Stimulated activated CD8-positive, alpha-beta memory T cell treated with anti-CD3 and anti-CD28 coated beads, Interleukin-4, amount 100 ng/mL, for 4 hours (primary cell): ENCODE results near the gene GCN1.
"Not testable (repeated sequence)": the region's sequence is repeated elsewhere in the genome, so short reads cannot be mapped to it uniquely, and the experiment has no call there.

Experiments
- DNase-seq, 2 donors: peaks; one replicate each; pipeline ENCODE4 v3.0.0-alpha.2; 2020; ENCODE audit warnings: low read depth in 2 of 2, low spot score in 1 of 2

The GCN1 gene

GRCh38 chr12:120194534-120195395 is at the start of gene GCN1:
GCN1 (minus strand) TSS chr12:120194715; CDS start chr12:120194697, 18 bp downstream.
- DNase-seq = peak; percentile 69 to 79

DNA sequence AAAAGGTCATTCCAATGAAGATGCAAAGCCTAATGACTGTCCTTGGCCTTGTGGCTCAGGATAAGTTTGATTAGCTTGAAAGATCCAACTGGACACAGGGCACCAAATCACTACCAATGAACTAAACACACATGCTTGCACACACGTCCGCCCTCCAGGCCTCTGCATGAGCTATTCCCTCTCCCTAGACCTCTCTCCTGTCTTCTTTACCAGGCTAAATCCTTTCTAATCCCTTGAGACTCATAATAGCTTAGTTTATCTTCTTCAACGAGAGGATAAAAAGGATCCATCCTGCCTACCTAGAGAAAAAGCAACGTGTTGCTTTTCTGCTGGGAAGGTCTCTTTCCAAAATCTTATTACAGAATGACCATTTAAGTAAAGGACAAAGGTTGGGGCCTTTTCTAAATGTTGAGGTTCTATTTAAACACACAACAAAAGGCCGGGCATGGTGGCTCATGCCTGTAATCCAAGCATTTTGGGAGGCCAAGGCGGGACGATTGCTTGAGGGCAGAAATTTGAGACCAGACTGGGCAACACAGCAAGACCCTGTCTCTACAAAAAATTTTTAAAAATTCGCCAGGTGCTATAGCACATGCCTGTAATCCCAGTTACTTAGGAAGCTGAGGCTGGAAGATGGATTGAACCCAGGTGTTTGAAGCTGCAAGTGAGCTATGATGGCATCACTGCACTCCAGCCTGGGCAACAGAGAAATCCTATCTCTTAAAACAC is 48.6 kb upstream of the GCN1 start:
- DNase-seq = no peak

DNA sequence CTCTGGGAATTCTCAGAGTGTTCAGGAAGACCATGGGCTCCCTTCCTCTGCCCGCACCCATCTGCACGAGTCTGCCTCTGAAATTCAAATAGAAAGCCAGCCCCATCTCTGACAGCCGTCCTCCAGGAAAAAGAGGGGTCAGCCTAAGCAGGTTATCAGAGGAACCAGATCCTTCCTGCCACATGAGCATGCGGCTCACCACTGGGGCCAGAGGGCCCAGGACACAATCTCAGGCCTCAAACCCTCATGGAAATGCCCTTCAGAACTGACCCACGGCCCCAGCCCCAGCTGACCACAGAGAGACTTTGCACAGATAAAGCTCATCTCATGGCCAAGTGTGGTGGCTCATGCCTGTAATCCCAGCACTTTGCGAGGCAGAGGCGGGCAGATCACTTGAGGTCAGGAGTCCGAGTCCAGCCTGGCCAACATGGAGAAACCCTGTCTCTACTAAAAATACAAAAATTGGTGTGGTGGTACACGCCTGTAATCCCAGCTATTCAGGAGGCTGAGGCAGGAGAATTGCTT is 47.8 kb upstream of the GCN1 start:
- DNase-seq = no peak

DNA sequence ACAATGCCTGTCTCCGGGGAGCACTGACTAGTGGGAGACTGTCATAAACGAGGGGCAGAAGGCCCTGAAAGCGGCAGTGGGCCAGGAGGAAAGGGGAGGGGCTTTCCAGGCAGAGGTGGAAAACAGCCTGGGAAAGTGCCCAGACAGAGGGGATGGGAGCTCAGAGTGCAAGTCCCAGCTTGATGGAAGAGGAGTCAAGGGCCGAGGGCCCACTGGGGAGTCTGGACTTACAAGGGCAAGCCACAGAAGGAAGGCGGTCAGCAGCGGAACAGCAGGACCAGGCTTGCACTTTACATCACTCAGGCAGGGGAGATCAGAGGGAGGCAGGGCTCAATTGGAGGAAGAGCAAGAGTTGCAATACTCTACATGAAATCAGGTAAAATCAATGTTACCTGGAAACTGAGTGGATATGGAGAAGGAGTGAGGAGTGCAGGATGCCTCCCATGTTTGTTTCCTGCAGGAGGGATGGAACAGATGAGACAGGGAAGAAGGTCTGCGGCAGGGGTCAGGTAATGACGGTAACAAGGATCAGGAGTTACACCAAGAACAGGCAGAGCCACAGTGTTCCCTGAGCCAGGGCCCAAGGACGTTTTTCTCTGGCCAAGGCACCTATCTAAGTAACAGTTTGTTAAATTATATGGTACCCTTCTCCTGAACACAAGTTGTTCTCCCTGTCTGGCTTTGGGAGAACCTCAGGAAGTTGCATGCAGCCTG is 47.2 kb upstream of the GCN1 start:
- no peak for DNase-seq

- DNase-seq = no peak
These were observed 45.9 kb upstream of the GCN1 start for GRCh38 chr12:120240495-120240833.

GRCh38 chr12:120239776-120240494 is 45.4 kb upstream of the GCN1 start:
- DNase-seq = no peak

GRCh38 chr12:120238839-120239445 is 44.4 kb upstream of the GCN1 start:
- no peak for DNase-seq

DNA sequence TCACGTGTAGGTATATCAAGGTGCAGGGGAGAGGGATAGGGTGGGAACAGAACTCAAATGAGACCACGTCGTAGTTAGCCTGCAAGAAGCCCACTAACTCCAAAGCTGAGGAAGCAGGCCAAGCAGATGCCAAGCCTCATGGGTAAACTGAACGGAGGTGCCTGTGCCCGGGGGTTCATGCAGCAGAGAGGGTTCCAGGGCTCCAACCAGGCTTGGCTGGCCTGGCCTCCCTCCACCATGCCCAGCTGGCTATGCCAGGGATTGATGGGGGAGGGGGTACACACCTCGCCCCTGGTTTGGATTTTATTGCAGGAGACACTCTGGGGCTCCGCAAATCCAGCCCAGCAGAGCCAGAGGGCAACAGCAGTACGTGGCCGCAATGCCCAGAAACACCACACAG is 43.7 kb upstream of the GCN1 start:
- DNase-seq = no peak

DNA sequence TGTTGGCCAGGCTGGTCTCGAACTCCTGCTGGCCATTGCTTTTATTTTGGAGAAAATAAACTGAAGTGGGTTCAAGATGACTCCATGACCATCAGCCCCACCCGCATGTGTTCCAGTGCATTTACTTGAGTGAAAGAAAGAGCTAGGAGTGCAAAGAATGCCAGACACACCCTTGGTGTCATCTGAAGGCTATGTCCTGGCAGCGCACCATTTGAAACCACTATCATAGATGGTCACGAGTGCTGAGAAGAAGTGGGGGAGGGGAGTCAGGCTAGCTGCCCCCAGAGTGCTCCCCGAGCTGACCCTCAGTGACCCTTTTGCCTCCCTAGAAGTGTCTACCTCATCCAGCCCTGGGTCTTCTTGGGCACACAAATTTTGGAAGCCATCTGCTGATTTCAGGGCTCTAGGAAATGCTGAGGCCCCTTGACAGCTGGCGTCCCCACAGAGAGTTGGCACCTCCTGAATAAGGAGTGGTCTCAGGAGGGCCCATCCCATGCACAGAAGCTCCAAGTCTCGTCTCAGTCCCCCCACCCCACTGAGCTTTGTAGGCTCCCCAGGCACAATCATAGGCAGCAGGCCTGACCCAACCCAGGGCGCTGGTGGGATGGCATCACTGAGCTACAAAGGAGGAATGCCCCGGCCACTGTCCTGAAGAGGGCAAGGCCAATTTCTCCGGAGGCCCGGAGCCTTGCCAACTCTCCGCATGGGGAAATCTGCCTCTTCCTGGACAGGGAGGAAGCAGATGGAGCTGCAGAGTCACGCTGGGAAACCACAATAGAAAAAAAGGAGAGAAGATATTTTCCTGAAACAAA is 43.1 kb upstream of the GCN1 start:
- no peak for DNase-seq

- DNase-seq = not testable (repeated sequence)
These were observed 42.3 kb upstream of the GCN1 start for GRCh38 chr12:120236809-120237208.

- DNase-seq = no peak
These were observed 41.1 kb upstream of the GCN1 start for GRCh38 chr12:120235369-120236323.

GRCh38 chr12:120234643-120235368 is 40.3 kb upstream of the GCN1 start:
- DNase-seq = no peak

DNA sequence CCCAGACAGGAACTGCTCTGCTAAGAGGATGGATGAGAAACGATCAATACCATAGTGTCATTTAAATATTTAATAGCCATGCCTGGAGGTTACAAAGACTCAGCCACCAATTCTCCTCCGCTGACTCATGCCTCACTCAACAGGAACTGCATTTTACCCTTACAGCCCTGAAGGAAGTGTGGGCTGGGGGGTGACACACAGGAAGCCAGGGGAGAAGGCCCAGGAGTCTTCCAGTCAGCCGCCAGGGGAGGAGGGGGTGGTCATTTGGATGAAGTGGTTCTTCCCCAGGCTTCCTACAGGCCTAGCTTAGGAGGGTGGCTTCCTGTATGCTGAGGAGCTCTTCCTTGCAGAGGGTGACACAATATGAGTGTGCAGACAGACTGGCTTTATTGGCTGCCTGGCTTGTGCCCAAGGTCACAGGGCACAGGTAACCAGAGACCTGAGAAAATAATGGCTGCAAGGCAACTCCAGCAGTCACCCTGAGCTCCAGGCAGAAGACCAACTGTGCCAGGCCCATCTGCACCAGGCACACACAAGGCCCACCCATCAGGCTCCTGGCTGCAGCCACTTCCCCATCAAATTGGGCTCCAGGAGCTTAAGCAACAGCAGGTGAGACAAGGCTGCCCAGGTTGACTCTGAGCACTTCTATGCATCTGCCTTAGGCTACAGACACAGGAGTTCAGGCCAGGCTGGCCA is 36.9 kb upstream of the GCN1 start:
- peak; percentile 48 to 71 for DNase-seq

GRCh38 chr12:120230974-120231315 is 36.4 kb upstream of the GCN1 start:
- no peak for DNase-seq

GRCh38 chr12:120230326-120230973 is 35.9 kb upstream of the GCN1 start:
- no peak for DNase-seq

- DNase-seq = no peak
These were observed 35.2 kb upstream of the GCN1 start for GRCh38 chr12:120229487-120230325.
